Measurements from ENCODE around the gene PSMB7.
"Not testable (repeated sequence)": the region's sequence is repeated elsewhere in the genome, so short reads cannot be mapped to it uniquely, and the experiment has no call there.

The PSMB7 gene

DNA sequence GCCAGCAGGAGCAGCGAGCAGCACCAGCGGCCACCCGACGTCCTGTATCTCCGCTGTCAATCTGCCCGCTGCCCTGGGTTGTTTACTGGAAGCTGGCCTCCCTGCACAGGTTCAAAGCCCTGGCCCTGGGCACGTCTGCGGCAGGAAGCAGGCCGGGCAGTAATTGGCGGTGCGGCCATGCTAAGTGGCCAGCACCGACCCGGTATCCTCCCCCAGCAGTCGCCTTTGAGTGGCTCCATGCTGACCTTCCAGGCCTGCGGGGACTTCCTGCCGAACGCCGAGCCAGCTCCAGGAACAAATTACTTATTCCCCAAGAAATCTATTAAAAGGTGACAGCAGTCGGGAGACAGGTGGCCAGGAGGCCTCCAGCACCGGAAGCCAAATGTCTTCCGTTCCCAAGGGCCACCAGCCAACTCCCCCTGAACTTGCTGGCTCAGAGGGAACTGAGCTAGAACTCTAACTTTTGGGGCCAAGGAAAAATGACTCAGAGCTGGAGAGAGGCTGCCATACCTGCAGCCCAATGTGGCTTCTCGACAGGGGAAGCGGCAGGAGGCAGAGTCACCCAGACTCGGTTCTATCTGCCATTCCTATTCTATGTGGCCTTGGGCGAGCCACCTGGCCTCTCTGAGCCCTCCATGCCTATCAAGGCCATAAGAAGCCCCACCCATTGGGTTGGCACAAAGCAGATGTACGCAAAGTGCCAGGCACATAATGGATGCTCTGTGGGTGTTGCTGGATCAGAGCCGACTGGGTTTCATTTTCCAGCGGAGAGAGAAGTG, 13.7 kb upstream of the PSMB7 start:
- Mint-ChIP-seq H3K9me3 (no peaks in the 10 kb centered on the region), H3K27ac (no peak overlapping the region), H3K4me1 (no peaks in the 10 kb centered on the region), H3K36me3 (no peaks in the 10 kb centered on the region), H3K27me3 (peaks cover 21% of the 10 kb centered on the region), H3K4me3 (no peak overlapping the region)
- ATAC-seq: no peak

- no peaks in the 10 kb centered on the region for H3K4me1 Mint-ChIP-seq
- no peak for ATAC-seq
- H3K27me3 Mint-ChIP-seq: peaks cover 17% of the 10 kb centered on the region
- no peaks in the 10 kb centered on the region for H3K9me3 Mint-ChIP-seq
- no peak overlapping the region for H3K4me3 Mint-ChIP-seq
- H3K36me3 Mint-ChIP-seq: no peaks in the 10 kb centered on the region
- no peak overlapping the region for H3K27ac Mint-ChIP-seq
Measured at GRCh38 chr9:124427281-124427680, 12.0 kb upstream of the PSMB7 start.

DNA sequence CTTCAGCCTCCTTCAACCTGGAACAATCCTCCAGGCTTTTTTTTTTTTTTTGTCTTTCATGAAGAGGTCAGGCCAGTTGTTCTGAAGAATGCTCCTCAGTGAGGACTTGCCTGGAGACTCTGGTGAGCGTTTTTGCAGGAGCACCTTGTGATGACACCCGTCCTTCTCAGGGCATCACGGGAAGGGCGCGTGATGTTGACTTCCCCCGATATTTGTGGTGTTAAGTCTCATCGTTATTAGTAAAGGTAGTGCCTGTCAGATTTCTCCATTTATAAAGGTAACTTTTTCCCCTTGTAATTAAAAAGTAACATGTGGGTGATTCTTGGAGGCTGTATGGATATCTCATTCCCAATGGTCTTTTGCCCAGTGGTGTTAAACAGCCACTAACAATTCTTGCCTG, 11.1 kb upstream of the PSMB7 start:
- no peak for ATAC-seq
- peaks cover 17% of the 10 kb centered on the region for H3K27me3 Mint-ChIP-seq
- no peaks in the 10 kb centered on the region for H3K9me3 Mint-ChIP-seq
- no peak overlapping the region for H3K27ac Mint-ChIP-seq
- no peaks in the 10 kb centered on the region for H3K36me3 Mint-ChIP-seq
- no peaks in the 10 kb centered on the region for H3K4me1 Mint-ChIP-seq
- no peak overlapping the region for H3K4me3 Mint-ChIP-seq

DNA sequence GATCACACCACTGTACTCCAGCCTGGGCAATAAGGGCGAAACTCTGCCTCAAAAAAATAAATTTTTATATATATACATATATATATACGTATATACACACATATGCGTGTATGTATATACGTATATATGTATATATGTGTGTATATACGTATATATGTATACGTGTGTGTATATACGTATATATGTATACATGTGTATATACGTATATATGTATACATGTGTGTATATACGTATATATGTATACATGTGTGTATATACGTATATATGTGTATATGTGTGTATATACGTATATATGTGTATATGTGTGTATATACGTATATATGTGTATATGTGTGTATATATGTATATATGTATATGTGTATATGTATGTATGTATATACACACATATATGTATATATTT, 10.5 kb upstream of the PSMB7 start:
- not testable (repeated sequence) for ATAC-seq, H3K9me3 Mint-ChIP-seq, H3K36me3 Mint-ChIP-seq, H3K4me1 Mint-ChIP-seq, H3K27ac Mint-ChIP-seq, H3K4me3 Mint-ChIP-seq
- H3K27me3 Mint-ChIP-seq: peaks cover 17% of the 10 kb centered on the region

GRCh38 chr9:124423591-124423990, 8.3 kb upstream of the PSMB7 start:
- no peak for ATAC-seq
- Mint-ChIP-seq H3K36me3 (no peaks in the 10 kb centered on the region), H3K4me1 (peaks cover 5% of the 10 kb centered on the region), H3K9me3 (no peaks in the 10 kb centered on the region), H3K4me3 (no peak overlapping the region), H3K27me3 (peaks cover 17% of the 10 kb centered on the region), H3K27ac (no peak overlapping the region)

DNA sequence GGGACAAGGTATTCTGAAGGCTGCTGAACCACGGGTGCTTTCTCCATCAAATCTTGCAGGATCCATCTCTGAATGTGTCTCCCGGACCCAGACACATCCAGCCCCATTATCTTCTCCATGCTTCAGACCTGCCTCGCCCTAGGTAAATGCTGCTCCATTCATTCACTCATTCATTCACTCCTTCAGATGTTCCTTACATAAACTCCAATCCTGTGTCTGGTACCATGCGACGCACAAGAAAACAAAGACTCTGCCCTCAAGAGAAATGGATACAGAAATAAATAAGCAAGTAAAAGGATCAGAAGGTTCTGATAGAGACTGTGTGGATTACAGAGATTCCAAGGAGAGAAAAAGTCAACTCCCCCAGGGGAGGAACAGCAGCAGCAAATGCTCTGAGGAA, 7.9 kb upstream of the PSMB7 start:
- Mint-ChIP-seq H3K9me3 (no peaks in the 10 kb centered on the region), H3K27me3 (peaks cover 17% of the 10 kb centered on the region), H3K4me1 (peaks cover 7% of the 10 kb centered on the region), H3K4me3 (no peak overlapping the region), H3K27ac (no peak overlapping the region), H3K36me3 (no peaks in the 10 kb centered on the region)
- ATAC-seq: no peak

GRCh38 chr9:124420991-124421543, 5.8 kb upstream of the PSMB7 start:
- H3K9me3 Mint-ChIP-seq: no peaks in the 10 kb centered on the region

DNA sequence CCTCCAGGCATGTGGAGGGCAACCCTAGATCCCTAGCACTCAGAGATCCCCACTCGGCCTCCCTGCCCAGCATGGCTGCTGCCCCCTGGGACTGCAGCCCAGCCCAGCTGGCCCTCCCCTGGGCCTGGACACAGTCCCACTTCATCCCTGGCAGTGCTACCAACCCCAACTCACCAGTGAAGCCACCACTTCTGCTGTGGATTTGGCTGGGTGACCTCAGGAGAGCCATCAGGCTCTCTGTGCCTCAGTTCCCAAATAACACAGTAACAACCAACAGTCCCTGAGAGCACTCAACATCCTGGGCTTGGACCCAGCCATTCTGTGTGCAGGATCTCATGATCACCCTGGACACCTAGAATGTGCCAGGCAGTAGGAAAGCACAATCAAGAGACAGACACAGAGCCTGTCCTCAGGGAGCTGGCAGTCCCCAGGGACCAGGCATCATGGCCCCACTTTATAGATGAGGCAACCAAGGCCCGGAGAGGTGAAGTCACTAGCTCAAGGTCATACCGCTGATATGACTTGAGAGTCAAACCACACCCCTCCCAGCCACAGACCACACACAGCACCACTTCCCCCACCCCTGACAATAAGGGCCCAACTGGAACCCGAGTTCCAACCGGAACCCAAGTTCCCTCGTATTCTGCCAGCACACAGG, 4.7 kb upstream of the PSMB7 start:
- Mint-ChIP-seq H3K36me3 (no peaks in the 10 kb centered on the region), H3K4me3 (no peak overlapping the region), H3K27ac (no peak overlapping the region)

More at GRCh38 chr9:124420991-124421543, 5.8 kb upstream of the PSMB7 start:
- H3K36me3 Mint-ChIP-seq: no peaks in the 10 kb centered on the region
- H3K4me1 Mint-ChIP-seq: peaks cover 7% of the 10 kb centered on the region
- H3K27me3 Mint-ChIP-seq: peaks cover 9% of the 10 kb centered on the region
- no peak overlapping the region for H3K27ac Mint-ChIP-seq
- ATAC-seq: no peak
- H3K4me3 Mint-ChIP-seq: no peak overlapping the region

GRCh38 chr9:124415852-124416484, 726 bp upstream of the PSMB7 start:
- Mint-ChIP-seq H3K4me3 (peak overlapping the region; percentile 95), H3K27me3 (no peaks in the 10 kb centered on the region), H3K4me1 (peaks cover 39% of the 10 kb centered on the region), H3K9me3 (peaks cover 4% of the 10 kb centered on the region), H3K27ac (peak overlapping the region; percentile 90), H3K36me3 (peaks cover 25% of the 10 kb centered on the region)
- no peak for ATAC-seq

More for the DNA sequence above, 4.7 kb upstream of the PSMB7 start:
- ATAC-seq: no peak
- H3K4me1 Mint-ChIP-seq: peaks cover 15% of the 10 kb centered on the region
- peaks cover 4% of the 10 kb centered on the region for H3K9me3 Mint-ChIP-seq
- H3K27me3 Mint-ChIP-seq: peaks cover 9% of the 10 kb centered on the region

GRCh38 chr9:124414612-124415011, 630 bp downstream of the PSMB7 start:
- Mint-ChIP-seq H3K9me3 (peaks cover 4% of the 10 kb centered on the region), H3K36me3 (peaks cover 26% of the 10 kb centered on the region), H3K4me1 (peaks cover 39% of the 10 kb centered on the region), H3K27me3 (no peaks in the 10 kb centered on the region), H3K4me3 (peak overlapping the region; percentile 95), H3K27ac (peak overlapping the region; percentile 90)
- ATAC-seq: no peak

DNA sequence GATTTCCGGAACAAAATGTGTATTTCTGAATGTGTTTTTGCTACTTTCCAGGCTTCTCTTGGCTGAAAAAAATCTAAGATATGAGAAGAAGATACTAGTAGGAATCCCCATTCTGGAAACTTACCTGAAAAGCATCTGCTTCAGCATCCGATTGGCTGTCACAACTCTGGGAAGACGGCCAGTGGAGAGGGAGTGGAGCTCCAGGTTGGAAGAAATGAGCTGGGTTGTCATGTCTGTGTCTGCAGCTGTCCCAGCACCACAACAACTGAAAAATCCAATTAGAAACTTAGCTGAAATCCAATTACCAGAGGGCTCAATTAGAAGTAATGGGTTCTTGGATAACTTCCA, 3.0 kb downstream of the PSMB7 start:
- Mint-ChIP-seq H3K9me3 (peaks cover 4% of the 10 kb centered on the region), H3K4me1 (peaks cover 31% of the 10 kb centered on the region), H3K4me3 (no peak overlapping the region), H3K36me3 (peaks cover 33% of the 10 kb centered on the region), H3K27me3 (no peaks in the 10 kb centered on the region), H3K27ac (no peak overlapping the region)
- ATAC-seq: no peak

DNA sequence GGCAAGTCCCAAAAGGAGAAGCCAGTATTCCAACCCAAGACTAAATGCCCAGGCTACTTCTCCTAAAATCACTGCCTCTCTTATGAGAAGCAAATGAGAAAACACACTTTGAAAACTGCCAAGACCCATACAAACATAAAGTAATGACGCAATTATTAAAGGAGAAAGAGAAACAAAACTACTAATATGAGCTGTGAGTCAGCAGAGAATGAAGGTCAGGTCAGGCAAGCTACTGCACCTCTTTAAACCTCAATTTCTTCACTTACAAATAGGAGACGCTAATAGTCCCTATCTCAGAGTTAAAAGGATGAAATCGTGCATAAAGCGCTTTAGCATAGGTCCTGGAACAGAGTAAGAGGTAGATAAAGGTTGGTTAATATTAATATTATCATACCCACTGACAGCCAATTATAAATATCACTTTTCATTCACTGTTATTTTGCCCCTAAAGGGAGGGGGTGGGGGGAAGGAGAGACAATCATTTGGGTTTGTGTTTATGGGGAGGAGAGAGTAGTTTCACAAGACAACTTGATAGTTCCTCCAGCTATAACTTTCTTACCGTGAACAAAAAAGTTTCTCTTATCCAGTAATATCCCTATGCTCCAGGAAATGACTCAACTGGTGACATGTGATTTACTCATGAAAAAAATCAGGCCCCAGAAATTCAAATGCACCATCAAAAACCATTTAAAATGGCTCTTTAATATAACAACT, 3.6 kb downstream of the PSMB7 start:
- H3K4me1 Mint-ChIP-seq: peaks cover 31% of the 10 kb centered on the region

DNA sequence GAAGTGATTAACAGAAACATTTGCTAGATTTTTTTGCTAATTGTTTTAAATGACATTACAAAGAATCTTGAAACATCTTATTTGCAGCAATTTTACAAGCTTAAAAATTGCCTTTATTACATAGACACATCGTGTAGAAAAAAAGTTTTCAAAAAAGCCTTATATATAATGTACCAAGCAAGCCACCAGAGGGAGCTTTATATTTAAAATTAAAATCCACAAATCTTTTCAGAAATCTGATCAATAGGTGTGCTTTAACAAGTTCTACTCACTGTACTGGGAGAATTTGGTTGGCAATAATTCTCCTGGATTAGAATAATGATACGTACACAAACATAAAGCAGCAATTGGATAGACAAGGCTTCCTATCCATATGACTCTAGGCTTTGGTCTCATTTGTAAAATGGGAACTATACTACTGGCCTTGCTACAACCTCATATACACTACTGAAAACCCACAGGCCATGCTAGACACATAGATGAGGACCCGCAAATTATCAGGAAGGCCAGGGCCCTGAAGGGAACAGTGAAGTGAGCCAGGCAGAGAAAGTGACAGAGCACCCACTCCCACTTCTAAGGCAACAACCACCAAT, 4.8 kb downstream of the PSMB7 start:
- H3K36me3 Mint-ChIP-seq: peaks cover 51% of the 10 kb centered on the region
- peaks cover 28% of the 10 kb centered on the region for H3K4me1 Mint-ChIP-seq
- H3K27me3 Mint-ChIP-seq: no peaks in the 10 kb centered on the region
- H3K4me3 Mint-ChIP-seq: no peak overlapping the region
- H3K27ac Mint-ChIP-seq: no peak overlapping the region
- no peak for ATAC-seq
- peaks cover under 1% of the 10 kb centered on the region for H3K9me3 Mint-ChIP-seq

More for the DNA sequence above, 3.6 kb downstream of the PSMB7 start:
- peaks cover 4% of the 10 kb centered on the region for H3K9me3 Mint-ChIP-seq
- H3K27ac Mint-ChIP-seq: no peak overlapping the region
- ATAC-seq: no peak
- no peak overlapping the region for H3K4me3 Mint-ChIP-seq
- no peaks in the 10 kb centered on the region for H3K27me3 Mint-ChIP-seq
- peaks cover 39% of the 10 kb centered on the region for H3K36me3 Mint-ChIP-seq

DNA sequence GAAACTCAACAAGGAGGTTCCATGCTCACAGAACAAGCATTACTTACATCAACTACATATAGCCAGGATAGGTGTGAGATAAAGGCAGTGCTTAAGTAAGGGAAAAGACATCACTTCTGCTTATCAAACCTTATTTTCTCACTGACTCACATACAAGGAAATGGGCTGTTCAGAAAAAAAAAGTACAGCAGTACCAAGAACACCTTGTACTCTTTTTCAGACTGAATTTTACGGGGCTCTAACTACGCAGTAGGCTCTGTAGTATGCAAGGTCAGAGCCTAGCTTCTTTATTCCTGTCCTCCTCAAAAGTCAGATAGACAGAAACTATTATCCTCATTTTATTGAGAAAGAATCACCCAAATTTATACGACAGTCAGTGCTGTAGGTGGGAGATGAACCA, 5.8 kb downstream of the PSMB7 start:
- Mint-ChIP-seq H3K9me3 (no peaks in the 10 kb centered on the region), H3K27me3 (no peaks in the 10 kb centered on the region), H3K27ac (no peak overlapping the region), H3K36me3 (peaks cover 55% of the 10 kb centered on the region), H3K4me3 (no peak overlapping the region), H3K4me1 (peaks cover 18% of the 10 kb centered on the region)
- no peak for ATAC-seq

- Mint-ChIP-seq H3K9me3 (no peaks in the 10 kb centered on the region), H3K27ac (no peak overlapping the region), H3K36me3 (peaks cover 72% of the 10 kb centered on the region), H3K27me3 (no peaks in the 10 kb centered on the region), H3K4me1 (peaks cover 13% of the 10 kb centered on the region), H3K4me3 (no peak overlapping the region)
- ATAC-seq: no peak
Measured at GRCh38 chr9:124403246-124403645, 12.0 kb downstream of the PSMB7 start.

Measured in stimulated activated memory B cell treated with anti-CD40 and anti-IgM and Interleukin-4, amounts not matched to agents 10 μg/mL and 1 μg/mL and 100 μg/mL, for 72 hours (primary cell).